Activated CD4-positive, alpha-beta T cell treated with anti-CD3 and anti-CD28 coated beads, Interleukin-2, amount 50 U/mL, for 24 hours (primary cell): ENCODE measurements around the gene PARP3.
A peak's percentile ranks its signal among the peaks of the same experiment; 100 is the strongest.

Experiments
- DNase-seq, 2 donors: peaks; one replicate each; pipeline ENCODE4 v3.0.0-alpha.2; 2020; ENCODE audit warnings: low read depth in 1 of 2, low spot score in 1 of 2

Gene PARP3

GRCh38 chr3:51966486-51966885, 24.3 kb downstream of the PARP3 start:
- no peak for DNase-seq

- no peak for DNase-seq
Measured at GRCh38 chr3:51966922-51967383, 24.8 kb downstream of the PARP3 start.

- no peak for DNase-seq
Measured at GRCh38 chr3:51967384-51968169, 25.4 kb downstream of the PARP3 start, which contains the start of gene PCBP4. TSS of gene PCBP4 (minus strand) at chr3:51967454. CDS start at chr3:51961240, 6,214 bp downstream.

GRCh38 chr3:51968170-51968775, 26.1 kb downstream of the PARP3 start:
- no peak for DNase-seq

GRCh38 chr3:51968883-51969678, 26.9 kb downstream of the PARP3 start:
- no peak for DNase-seq

- DNase-seq, result no peak
Measured at GRCh38 chr3:51969841-51970240, 27.7 kb downstream of the PARP3 start.

- no peak for DNase-seq
Measured at GRCh38 chr3:51970606-51971300, 28.6 kb downstream of the PARP3 start.

- DNase-seq, result no peak
Measured at GRCh38 chr3:51971350-51971749, 29.2 kb downstream of the PARP3 start.

- no peak for DNase-seq
Measured at GRCh38 chr3:51974277-51974962, 32.3 kb downstream of the PARP3 start.

- DNase-seq, result peak in 1 of 2 donors; percentile 56
Measured at GRCh38 chr3:51974963-51975851, 33.0 kb downstream of the PARP3 start, which contains the start of gene ABHD14A. TSS of gene ABHD14A (plus strand) at chr3:51975064. CDS start at chr3:51975136, 72 bp downstream.

GRCh38 chr3:51975852-51976549, 33.8 kb downstream of the PARP3 start:
- no peak for DNase-seq

- DNase-seq, result no peak
Measured at GRCh38 chr3:51977446-51978142, 35.4 kb downstream of the PARP3 start.

- DNase-seq, result no peak
Measured at GRCh38 chr3:51978143-51978502, 36.0 kb downstream of the PARP3 start.

- DNase-seq, result no peak
Measured at GRCh38 chr3:51980253-51980652, 38.1 kb downstream of the PARP3 start.

- no peak for DNase-seq
Measured at GRCh38 chr3:51982352-51982837, 40.2 kb downstream of the PARP3 start.

GRCh38 chr3:51982838-51983577, 40.8 kb downstream of the PARP3 start, which contains the start of gene ACY1:
TSS of gene ACY1 (plus strand) at chr3:51983535. CDS start at chr3:51984065, 530 bp downstream.
- peak; percentile 49 to 72 for DNase-seq

- DNase-seq, result no peak
Measured at GRCh38 chr3:51983578-51984268, 41.6 kb downstream of the PARP3 start.
